ENCODE results near the gene NRXN3. TPM values are rescaled to one million over a fixed set of nuclear protein-coding genes. Genes with fewer than 3 reads are reported as not detected.

NRXN3 gene
- polyA plus RNA-seq, 1 donor from 2014 or later: 110 TPM

- no peaks in the 10 kb centered on the region for H3K36me3 ChIP-seq (ENCODE audit: insufficient read depth, low read length)
- H3K79me2 ChIP-seq (replicated peaks; ENCODE audit: insufficient read depth, low read length): no peaks in the 10 kb centered on the region
- H3F3A ChIP-seq (ENCODE audit: insufficient read depth, low read length, poor library complexity, severe bottlenecking): no peaks in the 10 kb centered on the region
- TF ChIP-seq CTCF (IDR thresholded peaks at IDR 0.05; ENCODE audit: poor library complexity, severe bottlenecking) (no peak), TAF1 (IDR thresholded peaks at IDR 0.05; ENCODE audit: low read depth) (no peak), EZH2 (IDR thresholded peaks at IDR 0.05; ENCODE audit: borderline replicate concordance, insufficient read depth, low read length, poor library complexity, severe bottlenecking) (no peak), MXI1 (conservative IDR thresholded peaks at IDR 0.05; ENCODE audit: poor library complexity, severe bottlenecking) (no peak)
- no peaks in the 10 kb centered on the region for H3K9me2 ChIP-seq (ENCODE audit: insufficient read depth, low read length)
- no peak overlapping the region for H3K27ac ChIP-seq (ENCODE audit: low read length)
- no peaks in the 10 kb centered on the region for H3K27me3 ChIP-seq (ENCODE audit: insufficient read depth, low read depth, low read length)
- H4K20me1 ChIP-seq (ENCODE audit: insufficient read depth): no peaks in the 10 kb centered on the region
- no peak overlapping the region for H3K9ac ChIP-seq (ENCODE audit: low read length)
- H3K4me2 ChIP-seq (ENCODE audit: low read length): no peak overlapping the region
- no peaks in the 10 kb centered on the region for H3K9me3 ChIP-seq (ENCODE audit: low read length)
- no peak overlapping the region for H2AFZ ChIP-seq (ENCODE audit: low read depth, low read length)
- H3K4me3 ChIP-seq (ENCODE audit: low read length): no peak overlapping the region
Measured at GRCh38 chr14:78359581-78359980, 189.4 kb downstream of the NRXN3 start.

GRCh38 chr14:78363008-78363407, 192.8 kb downstream of the NRXN3 start:
- no peaks in the 10 kb centered on the region for H3K9me2 ChIP-seq (ENCODE audit: insufficient read depth, low read length)
- H3K36me3 ChIP-seq (ENCODE audit: insufficient read depth, low read length): no peaks in the 10 kb centered on the region
- no peak overlapping the region for H3K27ac ChIP-seq (ENCODE audit: low read length)
- no peaks in the 10 kb centered on the region for H3K9me3 ChIP-seq (ENCODE audit: low read length)
- H2AFZ ChIP-seq (ENCODE audit: low read depth, low read length): no peak overlapping the region
- no peak overlapping the region for H3K4me3 ChIP-seq (ENCODE audit: low read length)
- no peak for TF ChIP-seq RAD21 (conservative IDR thresholded peaks at IDR 0.05)
- no peak for TF ChIP-seq MXI1 (conservative IDR thresholded peaks at IDR 0.05; ENCODE audit: poor library complexity, severe bottlenecking)
- TF ChIP-seq TAF1 (IDR thresholded peaks at IDR 0.05; ENCODE audit: low read depth): no peak
- no peak for TF ChIP-seq SMC3 (conservative IDR thresholded peaks at IDR 0.05; ENCODE audit: poor library complexity)
- TF ChIP-seq EP300 (conservative IDR thresholded peaks at IDR 0.05; ENCODE audit: poor library complexity, severe bottlenecking): no peak
- TF ChIP-seq REST (IDR thresholded peaks at IDR 0.05; ENCODE audit: borderline replicate concordance): no peak
- TF ChIP-seq CTCF (IDR thresholded peaks at IDR 0.05; ENCODE audit: poor library complexity, severe bottlenecking): no peak
- no peak for TF ChIP-seq POLR2AphosphoS5 (IDR thresholded peaks at IDR 0.05)
- H3K27me3 ChIP-seq (ENCODE audit: insufficient read depth, low read depth, low read length): no peaks in the 10 kb centered on the region
- H4K20me1 ChIP-seq (ENCODE audit: insufficient read depth): no peaks in the 10 kb centered on the region
- H3F3A ChIP-seq (ENCODE audit: insufficient read depth, low read length, poor library complexity, severe bottlenecking): no peaks in the 10 kb centered on the region
- H3K9ac ChIP-seq (ENCODE audit: low read length): no peak overlapping the region
- H3K4me2 ChIP-seq (ENCODE audit: low read length): no peak overlapping the region
- H3K79me2 ChIP-seq (replicated peaks; ENCODE audit: insufficient read depth, low read length): no peaks in the 10 kb centered on the region
